ENCODE results near the gene MS4A4A. TPM values are rescaled to one million over a fixed set of nuclear protein-coding genes. Genes with fewer than 3 reads are reported as not detected.

The MS4A4A gene
- total RNA-seq, 2 donors from 2014 or later = not detected

GRCh38 chr11:60251485-60252212 is 28.8 kb upstream of the MS4A4A start:
- Histone ChIP-seq H3K36me3 (ENCODE audit: control insufficient read depth, insufficient read depth, low read length) (no peaks in the 10 kb centered on the region), H3K27ac (ENCODE audit: low read depth, low read length) (no peak overlapping the region), H3K9ac (ENCODE audit: extremely low read depth, low read length, poor library complexity, severe bottlenecking) (no peak overlapping the region), H3K9me3 (ENCODE audit: control insufficient read depth, low read length) (peaks cover 18% of the 10 kb centered on the region), H3K27me3 (ENCODE audit: control insufficient read depth, insufficient read depth, low read length, poor library complexity, severe bottlenecking) (no peaks in the 10 kb centered on the region), H3K4me3 (ENCODE audit: low read length) (no peak overlapping the region), H3K4me1 (ENCODE audit: control insufficient read depth, insufficient read depth, low read length) (no peaks in the 10 kb centered on the region)
- H3K9me3 Mint-ChIP-seq = no peaks in the 10 kb centered on the region
- WGBS, 2 experiments (ENCODE audit: insufficient coverage in 1 of 2, insufficient read length in 1 of 2) = 64 to 92% methylated on average over 2 to 6 of the region's 6 CpGs
- TF ChIP-seq, protein P1, sequence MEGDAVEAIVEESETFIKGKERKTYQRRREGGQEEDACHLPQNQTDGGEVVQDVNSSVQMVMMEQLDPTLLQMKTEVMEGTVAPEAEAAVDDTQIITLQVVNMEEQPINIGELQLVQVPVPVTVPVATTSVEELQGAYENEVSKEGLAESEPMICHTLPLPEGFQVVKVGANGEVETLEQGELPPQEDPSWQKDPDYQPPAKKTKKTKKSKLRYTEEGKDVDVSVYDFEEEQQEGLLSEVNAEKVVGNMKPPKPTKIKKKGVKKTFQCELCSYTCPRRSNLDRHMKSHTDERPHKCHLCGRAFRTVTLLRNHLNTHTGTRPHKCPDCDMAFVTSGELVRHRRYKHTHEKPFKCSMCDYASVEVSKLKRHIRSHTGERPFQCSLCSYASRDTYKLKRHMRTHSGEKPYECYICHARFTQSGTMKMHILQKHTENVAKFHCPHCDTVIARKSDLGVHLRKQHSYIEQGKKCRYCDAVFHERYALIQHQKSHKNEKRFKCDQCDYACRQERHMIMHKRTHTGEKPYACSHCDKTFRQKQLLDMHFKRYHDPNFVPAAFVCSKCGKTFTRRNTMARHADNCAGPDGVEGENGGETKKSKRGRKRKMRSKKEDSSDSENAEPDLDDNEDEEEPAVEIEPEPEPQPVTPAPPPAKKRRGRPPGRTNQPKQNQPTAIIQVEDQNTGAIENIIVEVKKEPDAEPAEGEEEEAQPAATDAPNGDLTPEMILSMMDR (conservative IDR thresholded peaks at IDR 0.05) = peak; percentile 73
- no peaks in the 10 kb centered on the region for H3K27me3 Mint-ChIP-seq (ENCODE audit: insufficient read depth)
- DNase-seq = peak; percentile 62
- no peak overlapping the region for H3K4me3 Mint-ChIP-seq
- H3K4me1 Mint-ChIP-seq = peaks cover 12% of the 10 kb centered on the region
- H3K36me3 Mint-ChIP-seq (ENCODE audit: low read depth) = no peaks in the 10 kb centered on the region
- H3K27ac Mint-ChIP-seq = no peak overlapping the region

- Mint-ChIP-seq H3K9me3 (no peaks in the 10 kb centered on the region), H3K4me1 (peaks cover 12% of the 10 kb centered on the region), H3K27ac (no peak overlapping the region), H3K36me3 (ENCODE audit: low read depth) (no peaks in the 10 kb centered on the region), H3K27me3 (ENCODE audit: insufficient read depth) (no peaks in the 10 kb centered on the region), H3K4me3 (no peak overlapping the region)
- Histone ChIP-seq H3K4me1 (ENCODE audit: control insufficient read depth, insufficient read depth, low read length) (no peaks in the 10 kb centered on the region), H3K9ac (ENCODE audit: extremely low read depth, low read length, poor library complexity, severe bottlenecking) (no peak overlapping the region), H3K27ac (ENCODE audit: low read depth, low read length) (no peak overlapping the region), H3K27me3 (ENCODE audit: control insufficient read depth, insufficient read depth, low read length, poor library complexity, severe bottlenecking) (no peaks in the 10 kb centered on the region), H3K4me3 (ENCODE audit: low read length) (no peak overlapping the region), H3K9me3 (ENCODE audit: control insufficient read depth, low read length) (peaks cover 18% of the 10 kb centered on the region), H3K36me3 (ENCODE audit: control insufficient read depth, insufficient read depth, low read length) (no peaks in the 10 kb centered on the region)
- TF ChIP-seq, protein P1 (conservative IDR thresholded peaks at IDR 0.05) = no peak
- 86 to 100% methylated on average over 2 of the region's 2 CpGs for WGBS, 2 experiments (ENCODE audit: insufficient coverage in 1 of 2, insufficient read length in 1 of 2)
- DNase-seq = no peak
These were observed 28.0 kb upstream of the MS4A4A start for GRCh38 chr11:60252213-60253108.

GRCh38 chr11:60257956-60258722 is 22.3 kb upstream of the MS4A4A start:
- Mint-ChIP-seq H3K36me3 (ENCODE audit: low read depth) (no peaks in the 10 kb centered on the region), H3K27me3 (ENCODE audit: insufficient read depth) (no peaks in the 10 kb centered on the region), H3K4me3 (no peak overlapping the region), H3K27ac (no peak overlapping the region), H3K4me1 (no peaks in the 10 kb centered on the region), H3K9me3 (peaks cover 7% of the 10 kb centered on the region)
- H3K27me3 ChIP-seq (ENCODE audit: control insufficient read depth, insufficient read depth, low read length, poor library complexity, severe bottlenecking) = no peaks in the 10 kb centered on the region
- no peak overlapping the region for H3K9ac ChIP-seq (ENCODE audit: extremely low read depth, low read length, poor library complexity, severe bottlenecking)
- no peaks in the 10 kb centered on the region for H3K4me1 ChIP-seq (ENCODE audit: control insufficient read depth, insufficient read depth, low read length)
- TF ChIP-seq, protein P1 (conservative IDR thresholded peaks at IDR 0.05) = no peak
- no peaks in the 10 kb centered on the region for H3K36me3 ChIP-seq (ENCODE audit: control insufficient read depth, insufficient read depth, low read length)
- WGBS, 2 experiments (ENCODE audit: insufficient coverage in 1 of 2, insufficient read length in 1 of 2) = 90% methylated on average over 3 of the region's 4 CpGs; no CpG with 5 or more reads in 1 of the 2 experiments
- H3K4me3 ChIP-seq (ENCODE audit: low read length) = no peak overlapping the region
- no peak overlapping the region for H3K27ac ChIP-seq (ENCODE audit: low read depth, low read length)
- peaks cover 37% of the 10 kb centered on the region for H3K9me3 ChIP-seq (ENCODE audit: control insufficient read depth, low read length)
- DNase-seq = no peak
